IMR-90 (cell line): Measurements from ENCODE around the gene SRPRA. TPM values are rescaled to one million over a fixed set of nuclear protein-coding genes. Genes with fewer than 3 reads are reported as not detected.

Experiments
- ATAC-seq: fragments of 200-7000 bp; cut with Tn5 transposase; 2 replicates; pipeline ENCODE4 v1.9.1; 2020; ENCODE audit warnings: low read depth, mild to moderate bottlenecking, moderate library complexity
- BruUV-seq: library from RNA; stranded (reverse); fragments of 400-500 nt; replicated peaks from 2 replicates; lab custom pipeline; 2021; lab: Mats Ljungman, UMichigan
- CTCF ChIA-PET: fragments of 300-600 bp; formaldehyde crosslinking; extraction: SDS; loops from one replicate; lab custom pipeline; 2021; ENCODE audit warnings: antibody characterized with exemption; lab: Yijun Ruan, JAX
- POLR2A ChIA-PET: fragments of 300-600 bp; sonication (Branson Sonifier 250); formaldehyde crosslinking; loops from one replicate; lab custom pipeline; 2022; ENCODE audit warnings: antibody characterized with exemption; ENCODE audit not compliant: unreplicated experiment; lab: Charles Lee
- DNase-seq: peaks from one replicate; pipeline ENCODE4 v3.0.0; 2013
- H2AFZ ChIP-seq: replicated peaks from 2 replicates; pipeline ENCODE3; 2013; ENCODE audit warnings: low read length, mild to moderate bottlenecking; ENCODE audit not compliant: poor library complexity
- H2AK5ac ChIP-seq: 2 replicates; pipeline ENCODE4 v1.6.1; 2013; ENCODE audit warnings: low read depth, low read length, inconsistent platforms
- H2AK9ac ChIP-seq: replicated peaks from 2 replicates; pipeline ENCODE3; 2013; ENCODE audit warnings: mild to moderate bottlenecking, low read depth, low read length, moderate library complexity; ENCODE audit not compliant: poor library complexity
- H2BK120ac ChIP-seq: 2 replicates; pipeline ENCODE4 v1.6.1; 2013; ENCODE audit warnings: low read depth, low read length, inconsistent platforms
- H2BK15ac ChIP-seq: 3 replicates; pipeline ENCODE4 v1.6.1; 2013; ENCODE audit warnings: low read depth, low read length, inconsistent platforms
- H2BK20ac ChIP-seq: 2 replicates; pipeline ENCODE4 v1.6.1; 2013; ENCODE audit warnings: low read depth, mild to moderate bottlenecking, inconsistent platforms, low read length, moderate library complexity
- H2BK5ac ChIP-seq: 2 replicates; pipeline ENCODE4 v1.6.1; 2013; ENCODE audit warnings: mild to moderate bottlenecking, low read depth, low read length, inconsistent platforms; ENCODE audit not compliant: poor library complexity, severe bottlenecking
- H3K14ac ChIP-seq: replicated peaks from 2 replicates; pipeline ENCODE4 v1.6.1; 2013; ENCODE audit warnings: low read depth, low read length, inconsistent platforms
- H3K18ac ChIP-seq: 2 replicates; pipeline ENCODE4 v1.6.1; 2013; ENCODE audit warnings: low read depth, low read length, control low read depth
- H3K23ac ChIP-seq: 2 replicates; pipeline ENCODE4 v1.6.1; 2013; ENCODE audit warnings: low read depth, low read length, inconsistent platforms
- H3K27ac ChIP-seq: 2 replicates; pipeline ENCODE4 v1.5.1; 2013; ENCODE audit warnings: mild to moderate bottlenecking, control low read depth, low read length; ENCODE audit not compliant: insufficient read depth
- H3K27me3 ChIP-seq: 2 replicates; pipeline ENCODE4 v1.6.1; 2013; ENCODE audit warnings: low read length; ENCODE audit not compliant: control insufficient read depth, insufficient read depth
- H3K36me3 ChIP-seq: 2 replicates; pipeline ENCODE4 v1.6.1; 2013; ENCODE audit warnings: low read length, mixed read lengths; ENCODE audit not compliant: control insufficient read depth, insufficient read depth
- H3K4ac ChIP-seq: 2 replicates; pipeline ENCODE4 v1.6.1; 2013; ENCODE audit warnings: low read depth, low read length, inconsistent platforms
- H3K4me1 ChIP-seq: 2 replicates; pipeline ENCODE4 v1.6.1; 2013; ENCODE audit warnings: low read length, mixed read lengths; ENCODE audit not compliant: control insufficient read depth, insufficient read depth
- H3K4me2 ChIP-seq: 2 replicates; pipeline ENCODE4 v1.6.1; 2013; ENCODE audit warnings: low read depth, mild to moderate bottlenecking, control low read depth, low read length, moderate library complexity
- H3K4me3 ChIP-seq: 2 replicates; pipeline ENCODE4 v1.5.1; 2013; ENCODE audit warnings: low read depth, mild to moderate bottlenecking, control low read depth, low read length, moderate library complexity; ENCODE audit not compliant: insufficient read depth
- H3K56ac ChIP-seq: 2 replicates; pipeline ENCODE4 v1.6.1; 2013; ENCODE audit warnings: low read length, inconsistent platforms; ENCODE audit not compliant: insufficient read depth; ENCODE audit errors: extremely low read depth
- H3K79me1 ChIP-seq, 2 experiments: 2 replicates each; pipeline ENCODE4 v1.6.1; 2013; ENCODE audit warnings: low read length in 2 of 2, inconsistent platforms in 1 of 2, low read depth in 1 of 2
- H3K9ac ChIP-seq: 2 replicates; pipeline ENCODE4 v1.6.1; 2013; ENCODE audit warnings: low read depth, low read length, control low read depth
- H3K9me1 ChIP-seq: 2 replicates; pipeline ENCODE4 v1.6.1; 2013; ENCODE audit warnings: low read length, inconsistent platforms; ENCODE audit not compliant: insufficient read depth
- H3K9me3 ChIP-seq: 2 replicates; pipeline ENCODE4 v1.6.1; 2013; ENCODE audit warnings: low read length; ENCODE audit not compliant: control insufficient read depth, insufficient read depth
- H4K20me1 ChIP-seq: 2 replicates; pipeline ENCODE4 v1.6.1; 2013; ENCODE audit warnings: low read length, inconsistent platforms; ENCODE audit not compliant: insufficient read depth
- H4K5ac ChIP-seq: 2 replicates; pipeline ENCODE4 v1.6.1; 2013; ENCODE audit warnings: mild to moderate bottlenecking, low read depth, low read length, control low read depth
- H4K8ac ChIP-seq, 2 experiments: 2 replicates each; pipeline ENCODE4 v1.6.1; 2013; ENCODE audit warnings: low read depth in 2 of 2, low read length in 2 of 2, control low read depth in 1 of 2, inconsistent platforms in 1 of 2
- H4K91ac ChIP-seq: 2 replicates; pipeline ENCODE4 v1.6.1; 2013; ENCODE audit warnings: low read depth, low read length, inconsistent platforms; ENCODE audit not compliant: insufficient read depth
- POLR2A ChIP-seq: IDR thresholded peaks from 2 replicates; pipeline ENCODE4 v1.6.1; 2012; ENCODE audit warnings: mild to moderate bottlenecking, low read depth, low read length
- WGBS, 2 experiments: methylation state at CpG; one replicate each; pipeline versions ENCODE4 v1.1.5 to v1.1.7; 2013; ENCODE audit warnings: missing lambda C conversion rate in 2 of 2; ENCODE audit not compliant: insufficient read length in 1 of 2; ENCODE audit errors: extremely low coverage in 2 of 2; 5-methylcytosine and 5-hydroxymethylcytosine counted together
- dilution Hi-C: fragments of 300-500 bp; cut with HindIII; formaldehyde crosslinking; loops from one replicate; pipeline ENCODE4 v1.14.3; 2018; ENCODE audit warnings: low sequenced_read_pairs; ENCODE audit not compliant: unreplicated experiment
- in situ Hi-C: fragments of 300-500 bp; cut with MboI; formaldehyde crosslinking; loops from 3 replicates; pipeline ENCODE4 v1.14.3; 2019; ENCODE audit warnings: low sequenced_read_pairs, inconsistent platforms, mixed read lengths
- intact Hi-C: fragments of 100-400 bp; cut with micrococcal nuclease; formaldehyde crosslinking; loops from 2 replicates; pipeline ENCODE4 v1.10.0; 2022
- polyA plus RNA-seq, 3 experiments: library from polyadenylated mRNA; depleted of rRNA; stranded (reverse); fragments of >200 nt; gene quantifications; 2 replicates each; pipeline ENCODE4 v1.2.3, GENCODE V29; 2012; ENCODE audit warnings: low replicate concordance in 1 of 3
- total RNA-seq: library from RNA; depleted of rRNA; stranded (reverse); fragments of >200 nt; gene quantifications from 2 replicates; pipeline ENCODE4 v1.2.3, GENCODE V29; 2012

Gene SRPRA
- total and polyA plus RNA-seq, 2 of the 4 experiments (the other 2 are of a cell fraction), result 108 to 131 TPM

DNA sequence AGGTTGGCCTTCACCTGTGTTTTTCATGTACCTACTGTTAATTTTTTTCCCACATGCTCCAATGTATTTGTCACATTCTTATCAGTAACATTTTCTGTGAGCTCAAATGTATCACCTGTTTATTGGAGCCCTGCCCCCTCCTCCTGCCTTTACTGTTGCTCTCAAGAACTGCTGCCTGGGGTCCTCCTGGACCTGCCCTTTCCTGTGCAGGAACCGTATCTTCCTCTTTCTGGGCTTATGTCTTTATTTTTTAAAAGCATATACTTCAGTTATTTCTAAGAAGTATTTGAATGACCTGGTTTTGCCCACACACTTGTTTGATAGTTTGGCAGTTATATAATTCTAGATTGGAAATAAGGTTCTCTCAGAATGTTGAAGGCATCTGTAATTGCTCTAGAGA lies 51.2 kb downstream of the SRPRA start:
- no peak overlapping the region for H3K4me3 ChIP-seq
- H3K9ac ChIP-seq, result no peak overlapping the region
- ATAC-seq, result no peak
- H3K56ac ChIP-seq, result no peak overlapping the region
- no peaks in the 10 kb centered on the region for H3K27me3 ChIP-seq
- no peak overlapping the region for H4K8ac ChIP-seq
- dilution Hi-C loops (loop anchor here (25.0 kb wide), 1 partner anchor 305 kb away; the partner anchor contains the start of genes DDX25 and PUS3), intact Hi-C loops (no loop called here), in situ Hi-C loops (no loop called here)
- no peak overlapping the region for H2BK20ac ChIP-seq
- peaks cover 6% of the 10 kb centered on the region; the same call in 1 of the 2 replicates for H3K9me1 ChIP-seq
- H3K36me3 ChIP-seq, result no peaks in the 10 kb centered on the region
- no peak overlapping the region for H3K4me2 ChIP-seq
- H2BK5ac ChIP-seq, result no peak overlapping the region
- no peak overlapping the region for H2AK5ac ChIP-seq
- H3K79me1 ChIP-seq, result peaks cover 37 to 65% of the 10 kb centered on the region in 2 experiments
- H3K4me1 ChIP-seq, result no peaks in the 10 kb centered on the region
- no peak for TF ChIP-seq POLR2A
- no peak overlapping the region for H3K23ac ChIP-seq
- no peak for DNase-seq
- WGBS, 2 experiments, result no CpG with 5 or more reads among the region's 1 CpG
- POLR2A ChIA-PET, result no interaction called here
- no peak overlapping the region for H2AK9ac ChIP-seq
- CTCF ChIA-PET, result no interaction called here
- no peak overlapping the region for H2BK15ac ChIP-seq
- no peak overlapping the region for H3K18ac ChIP-seq
- no peak overlapping the region for H3K27ac ChIP-seq
- H2BK120ac ChIP-seq, result no peak overlapping the region
- H4K20me1 ChIP-seq, result peaks cover 39% of the 10 kb centered on the region
- H3K4ac ChIP-seq, result no peak overlapping the region
- H3K14ac ChIP-seq, result no peak overlapping the region
- no peak overlapping the region for H4K91ac ChIP-seq
- no peaks in the 10 kb centered on the region for H3K9me3 ChIP-seq
- no TSS peak for BruUV-seq
- H2AFZ ChIP-seq, result no peak overlapping the region
- no peak overlapping the region for H4K5ac ChIP-seq
